COLO829 (cell line): Measurements from ENCODE around the gene ARHGEF33.

Source experiments
- DNase-seq: peaks from one replicate; pipeline ENCODE4 v3.0.0; 2012; ENCODE audit warnings: low spot score

Gene ARHGEF33

DNA sequence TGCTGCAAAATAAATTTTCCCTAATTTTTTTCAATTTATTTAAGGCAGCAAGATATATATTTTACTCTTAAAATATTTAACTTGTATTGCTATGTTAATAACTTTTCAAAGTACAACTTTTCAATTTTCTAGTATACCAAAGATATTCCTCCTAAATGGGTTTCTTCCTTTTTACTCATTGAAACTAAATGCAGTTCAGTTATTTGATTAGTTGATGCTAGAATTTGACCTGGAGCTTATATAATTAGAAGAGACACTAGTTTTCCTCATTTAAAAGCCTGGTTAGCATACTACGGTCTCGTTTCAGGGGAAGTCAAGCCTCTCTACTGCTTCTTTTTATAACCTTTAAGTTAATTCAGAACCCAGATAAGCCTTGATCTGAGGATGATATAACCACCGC is at the start of gene ARHGEF33:
TSS of gene ARHGEF33 (plus strand) at position 301 of the 400 bp plus-strand sequence. CDS start 29,573 bp downstream, outside the sequence.
- DNase-seq: no peak

DNA sequence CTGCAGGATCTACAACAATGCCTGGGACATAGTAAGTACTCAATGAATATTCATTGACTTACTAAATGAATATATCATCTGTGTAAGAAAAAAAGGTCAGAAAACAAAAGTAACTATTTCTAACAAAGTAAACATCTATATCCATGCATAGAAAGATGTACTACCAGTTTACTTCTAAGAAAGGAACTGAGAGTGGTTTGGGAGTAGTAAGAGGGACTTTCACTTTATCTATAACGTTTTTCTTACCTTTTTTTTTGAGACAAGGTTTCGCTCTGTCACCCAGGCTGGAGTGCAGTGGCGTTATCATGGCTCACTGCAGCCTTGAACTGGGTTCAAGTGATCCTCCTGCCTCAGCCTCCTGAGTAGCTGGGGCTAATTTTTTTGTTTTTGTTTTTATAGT is 39.6 kb upstream of the ARHGEF33 start:
- no peak for DNase-seq

DNA sequence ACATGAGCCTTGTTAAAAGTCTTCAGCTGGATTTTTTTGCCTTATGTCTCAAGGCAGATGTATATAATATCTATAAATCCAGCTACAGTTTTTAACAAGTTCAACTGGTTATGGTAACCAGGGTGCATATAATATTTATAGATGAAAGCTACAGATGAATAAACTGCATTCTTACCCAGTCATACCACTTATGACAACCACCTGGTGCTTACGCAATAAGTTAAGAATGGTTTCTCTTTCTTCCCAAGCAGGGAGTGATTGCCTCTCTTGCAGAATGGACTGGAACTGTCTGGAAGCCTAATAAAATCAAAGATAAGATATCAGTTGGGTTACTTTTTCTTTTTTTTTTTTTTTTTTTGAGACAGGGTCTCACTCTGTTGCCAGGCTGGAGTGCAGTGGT is 33.5 kb upstream of the ARHGEF33 start:
- DNase-seq: no peak

DNA sequence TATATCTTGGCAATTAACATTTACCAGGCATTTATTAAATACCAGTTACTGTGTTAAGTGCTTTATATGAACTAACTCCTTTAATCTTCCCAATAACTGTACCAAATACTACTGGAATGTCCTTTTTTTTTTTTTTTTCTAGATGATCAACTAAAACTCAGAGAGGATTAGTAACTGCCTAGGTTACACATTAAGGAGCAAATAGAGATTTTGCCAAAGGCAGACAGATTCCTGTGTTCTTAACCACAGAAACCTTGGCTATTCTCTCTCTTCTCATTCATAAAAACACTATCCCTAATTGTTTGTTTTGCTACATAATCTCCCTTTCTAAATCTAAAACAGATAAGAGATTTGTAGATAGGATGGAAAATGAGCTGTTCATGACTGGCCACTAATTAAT is 27.2 kb upstream of the ARHGEF33 start:
- no peak for DNase-seq

DNA sequence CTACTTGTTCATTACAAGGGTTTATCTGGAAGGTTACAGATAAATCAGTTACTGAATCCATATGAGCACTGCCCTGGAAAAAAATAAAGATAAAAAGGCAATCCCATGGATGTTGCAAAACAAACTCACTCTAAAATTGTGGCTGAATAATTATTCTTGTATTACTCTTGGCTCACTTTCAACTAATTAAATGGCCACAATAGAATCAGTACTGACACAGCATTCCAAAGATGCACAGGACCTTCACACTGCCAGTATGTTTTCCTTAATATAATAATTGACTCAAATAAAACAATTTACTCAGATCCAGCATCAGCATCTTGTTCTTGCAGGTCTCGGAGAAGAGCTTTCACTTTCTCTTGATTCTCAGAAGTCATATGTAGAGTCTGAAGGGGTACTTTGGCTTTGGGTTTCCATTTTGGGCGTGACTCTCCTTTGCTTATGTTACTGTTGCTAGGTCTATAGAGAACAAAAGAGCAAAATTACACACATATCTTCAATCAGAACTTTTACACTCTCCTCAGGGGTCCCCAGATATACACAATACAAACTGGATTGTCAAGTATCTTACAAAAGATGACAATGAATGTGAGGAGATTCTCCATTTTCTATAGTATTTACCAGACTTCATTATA is 26.5 kb upstream of the ARHGEF33 start:
- no peak for DNase-seq

DNA sequence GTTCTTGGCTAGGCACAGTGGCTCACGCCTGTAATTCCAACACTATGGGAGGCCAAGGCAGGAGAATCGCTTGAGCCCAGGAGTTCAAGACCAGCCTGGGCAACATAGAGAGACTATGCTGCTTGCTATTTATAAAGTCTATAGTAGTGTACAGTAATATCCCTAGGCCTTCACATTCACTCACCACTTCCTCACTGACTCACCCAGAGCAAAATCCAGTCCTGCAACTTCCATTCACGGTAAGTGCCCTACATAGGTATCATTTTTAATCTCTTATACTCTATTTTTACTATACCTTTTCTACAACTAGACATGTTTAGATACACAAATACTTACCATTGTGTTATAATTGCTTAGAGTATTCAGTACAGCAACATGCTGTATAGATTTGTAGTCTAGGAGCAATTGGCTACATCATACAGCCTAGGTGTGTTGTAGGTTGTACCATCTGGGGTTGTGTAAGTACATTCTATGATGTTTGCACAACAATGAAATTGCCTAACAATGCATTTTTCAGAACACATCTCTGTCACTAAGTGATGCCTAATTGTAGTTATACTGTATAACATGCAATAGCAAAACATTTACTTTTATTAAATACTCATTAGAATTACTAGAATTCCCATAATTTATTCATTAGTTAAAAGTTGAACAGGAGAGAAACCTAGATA is 22.8 kb upstream of the ARHGEF33 start:
- DNase-seq: no peak

DNA sequence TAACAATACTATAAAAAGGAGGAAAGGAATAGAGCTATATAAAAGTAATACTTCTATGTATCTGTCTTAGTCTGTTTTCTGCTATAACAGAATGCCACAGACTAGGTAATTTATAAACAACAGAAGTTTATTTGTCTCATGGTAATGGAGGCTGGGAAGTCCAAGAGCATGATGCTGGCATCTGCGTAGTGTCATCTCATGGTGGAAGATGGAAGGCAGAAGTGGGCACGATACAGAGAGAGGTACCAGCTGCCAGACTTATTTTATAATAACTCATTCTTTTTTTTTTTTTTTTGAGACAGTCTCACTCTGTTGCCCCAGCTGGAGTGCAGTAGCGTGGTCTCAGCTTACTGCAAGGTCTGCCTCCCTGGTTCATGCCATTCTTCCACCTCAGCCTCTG is 18.2 kb upstream of the ARHGEF33 start:
- no peak for DNase-seq

DNA sequence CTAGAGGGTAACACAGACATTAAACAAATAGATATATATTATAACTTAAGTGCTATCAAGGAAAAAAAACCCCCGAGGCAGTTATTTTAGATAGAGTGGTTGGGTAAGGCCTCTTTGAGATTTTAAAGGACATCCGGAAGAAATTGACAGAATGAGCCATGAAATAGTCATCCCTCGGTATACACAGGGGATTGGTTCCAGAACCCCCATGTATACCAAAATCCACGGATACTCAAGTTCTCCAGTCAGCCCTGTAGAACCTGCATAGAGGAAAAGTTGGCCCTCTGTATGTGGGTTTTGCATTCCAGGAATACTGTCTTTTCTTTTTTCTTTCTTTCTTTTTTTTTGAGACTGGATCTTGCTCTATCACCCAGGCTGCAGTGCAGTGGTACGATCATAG is 15.9 kb upstream of the ARHGEF33 start:
- no peak for DNase-seq

DNA sequence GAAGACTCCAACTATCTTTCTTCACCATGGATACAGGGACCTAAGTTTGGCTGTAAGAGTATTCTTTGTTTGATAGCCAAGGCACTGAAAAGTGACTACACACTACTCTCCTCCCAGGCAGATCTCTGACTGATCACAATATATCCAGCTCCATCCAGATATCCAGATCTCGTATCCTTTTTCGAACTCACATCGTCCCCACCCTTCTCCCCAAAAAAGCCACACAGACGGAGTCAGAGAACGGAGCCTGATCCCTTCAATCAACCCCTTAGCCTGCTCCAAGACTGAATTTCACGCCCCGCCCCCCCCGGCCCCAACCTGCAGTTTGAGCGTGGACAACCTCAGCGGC is 14.5 kb upstream of the ARHGEF33 start:
- DNase-seq: no peak

DNA sequence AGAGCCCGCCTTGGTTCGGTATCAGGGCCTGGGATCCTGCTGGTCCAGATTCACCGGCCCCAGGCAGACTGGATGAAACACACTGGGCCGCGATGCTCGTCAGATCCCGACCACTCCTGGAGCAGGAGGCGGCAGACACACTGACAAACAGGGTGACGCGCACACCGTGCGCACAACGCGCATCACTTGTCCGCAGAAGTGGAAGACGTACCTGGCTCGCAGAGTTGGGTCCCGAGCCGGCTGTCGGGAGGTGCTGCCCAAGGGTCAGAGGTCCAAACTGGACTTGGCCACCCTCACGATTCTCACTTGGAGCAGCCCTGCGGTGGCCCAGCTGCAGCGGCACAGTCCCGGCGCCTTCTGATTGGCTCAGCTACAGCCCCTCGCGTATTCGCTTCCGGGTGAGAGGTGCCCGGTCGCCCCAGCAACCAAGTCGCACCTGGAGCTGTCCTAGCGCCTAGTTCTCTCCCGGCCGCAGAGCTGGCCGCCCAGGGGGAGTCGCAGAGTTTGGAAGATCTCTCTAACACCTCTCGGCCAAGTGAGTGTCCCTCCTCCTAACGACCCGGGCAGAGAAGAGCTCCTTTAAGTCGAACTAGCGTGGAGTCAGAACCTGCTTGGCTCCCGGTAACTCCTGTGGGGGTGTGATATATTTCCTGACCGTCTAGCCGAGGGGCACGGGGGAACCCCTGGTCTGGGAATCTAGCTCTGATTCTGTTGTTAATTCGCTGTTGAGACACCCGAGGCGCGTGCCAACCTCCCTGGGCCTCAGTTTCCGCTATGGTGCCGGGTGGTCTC is 13.9 kb upstream of the ARHGEF33 start, which contains the start of the genes DHX57 and MORN2:
TSS of gene DHX57 (minus strand) at position 359 of the 792 bp plus-strand sequence. CDS start 7,529 bp downstream, outside the sequence.
TSS of gene MORN2 (plus strand) at position 401 of the 792 bp plus-strand sequence.
- peak; percentile 89 for DNase-seq

DNA sequence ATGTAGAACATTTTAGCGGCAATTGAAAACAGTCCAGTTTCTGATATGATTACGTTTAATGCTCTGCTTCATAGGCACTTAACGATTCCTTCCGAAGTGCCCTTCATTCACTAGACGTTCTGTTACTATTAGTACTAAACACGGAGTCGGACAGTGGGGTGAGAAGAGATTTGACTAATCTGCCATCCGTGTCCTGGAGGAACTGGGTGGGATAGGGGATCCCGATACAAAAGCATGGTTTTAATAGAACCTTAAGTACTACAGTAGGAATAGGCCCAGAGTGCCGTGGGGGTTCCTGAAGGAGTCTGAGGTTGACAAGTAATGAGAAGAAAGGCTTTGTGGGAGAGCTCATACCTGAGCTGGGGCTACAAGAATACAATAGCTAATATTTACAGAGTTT is 13.3 kb upstream of the ARHGEF33 start:
- DNase-seq: no peak

DNA sequence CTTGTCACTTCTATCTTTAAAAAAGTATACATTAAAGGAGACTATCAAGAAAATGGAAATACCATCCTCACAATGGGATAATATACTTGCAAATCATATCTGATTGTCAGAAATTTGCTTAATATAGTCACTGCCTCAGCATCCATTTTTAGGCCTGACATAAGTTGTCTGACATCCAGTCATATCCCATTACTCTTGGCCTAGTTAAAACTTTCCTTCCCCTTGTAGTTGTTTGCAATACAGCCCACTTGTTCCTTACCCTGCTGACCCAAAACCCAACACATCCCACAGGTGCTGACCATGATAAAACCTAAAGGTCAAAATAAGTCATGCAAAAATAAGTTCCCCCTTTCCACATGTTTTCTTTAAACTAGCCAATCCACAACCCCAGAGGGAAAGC is 3.6 kb upstream of the ARHGEF33 start:
- no peak for DNase-seq

DNA sequence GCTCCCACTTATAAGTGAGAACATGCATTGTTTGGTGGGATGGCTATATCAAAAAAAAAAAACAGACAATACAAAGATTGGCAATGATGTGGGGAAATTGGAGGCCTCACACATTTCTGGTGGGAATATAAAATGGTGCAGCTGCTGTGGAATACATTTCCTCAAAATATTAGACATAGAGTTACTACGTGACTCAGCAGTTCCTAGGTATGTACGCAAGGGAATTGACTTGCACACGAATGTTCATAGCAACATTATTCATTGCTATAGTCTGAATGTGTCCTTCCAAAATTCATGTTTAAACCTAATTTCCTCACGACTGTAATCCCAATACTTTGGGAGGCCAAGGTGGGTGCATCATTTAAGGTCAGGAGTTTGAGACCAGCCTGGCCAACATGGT is 2.3 kb upstream of the ARHGEF33 start:
- no peak for DNase-seq

DNA sequence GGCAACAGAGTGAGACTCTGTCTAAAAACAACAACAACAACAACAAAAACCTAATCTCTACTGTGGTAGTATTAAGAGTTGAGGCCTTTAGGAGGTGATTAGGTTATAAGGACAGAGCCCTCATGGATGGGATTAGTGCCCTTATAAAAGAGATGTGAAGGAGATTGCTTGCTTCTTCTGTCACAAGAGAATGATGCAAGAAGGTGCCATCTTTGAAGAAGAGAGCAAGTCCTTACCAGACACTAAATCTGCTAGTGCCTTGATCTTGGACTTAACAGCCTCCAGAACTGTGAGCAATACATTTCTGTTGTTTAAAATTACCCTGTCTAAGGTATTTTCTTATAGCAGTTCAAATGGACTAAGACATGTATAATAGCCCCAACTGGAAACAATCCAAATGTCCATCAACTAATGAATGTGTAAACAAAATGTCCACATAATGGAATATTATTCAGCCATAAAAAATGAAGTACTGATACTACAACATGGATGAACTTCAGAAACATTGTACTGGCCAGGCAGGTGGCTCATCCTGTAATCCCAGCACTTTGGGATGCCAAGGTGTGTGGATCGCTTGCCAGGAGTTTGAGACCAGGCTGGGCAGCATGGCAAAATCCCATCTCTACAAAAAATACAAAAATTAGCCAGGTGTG is 1.6 kb upstream of the ARHGEF33 start:
- no peak for DNase-seq

DNA sequence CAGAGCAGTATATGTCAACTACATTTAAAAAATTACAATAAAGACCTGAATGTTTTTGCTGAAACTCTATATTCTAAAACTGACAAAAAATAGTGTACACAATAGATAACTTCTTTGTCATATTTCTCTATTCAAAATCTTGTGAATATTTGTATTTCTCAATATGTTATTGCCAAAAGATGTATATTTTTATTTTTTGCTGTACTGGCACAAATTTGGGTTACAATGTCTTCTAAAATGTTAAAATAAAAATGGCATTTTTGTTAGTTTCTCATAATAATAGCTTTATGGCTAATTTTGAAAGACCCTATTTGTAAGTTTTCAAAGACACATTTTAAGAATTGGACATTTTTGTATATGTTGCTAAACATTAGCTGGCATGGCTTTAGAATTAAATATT is 630 bp upstream of the ARHGEF33 start:
- DNase-seq: no peak

DNA sequence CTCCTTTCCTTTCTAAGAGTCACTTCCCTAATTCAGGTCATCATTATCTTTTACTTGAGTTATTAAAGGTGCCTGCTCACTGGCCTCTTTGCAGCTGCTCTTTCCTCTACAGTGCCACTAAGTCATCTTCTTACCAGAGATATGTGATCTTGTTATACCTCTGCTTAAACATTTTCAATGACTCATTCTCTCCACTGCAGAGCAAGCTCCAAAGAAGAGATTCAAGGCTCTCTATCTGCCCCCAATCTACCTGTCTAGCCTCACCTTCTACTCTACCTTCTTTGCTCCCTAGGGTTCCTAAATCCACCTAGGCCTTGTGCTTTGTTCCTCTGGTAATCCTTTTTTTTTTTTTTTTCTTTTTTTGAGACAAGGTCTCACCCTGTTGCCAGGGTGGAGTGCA is 3.1 kb downstream of the ARHGEF33 start:
- DNase-seq: no peak

DNA sequence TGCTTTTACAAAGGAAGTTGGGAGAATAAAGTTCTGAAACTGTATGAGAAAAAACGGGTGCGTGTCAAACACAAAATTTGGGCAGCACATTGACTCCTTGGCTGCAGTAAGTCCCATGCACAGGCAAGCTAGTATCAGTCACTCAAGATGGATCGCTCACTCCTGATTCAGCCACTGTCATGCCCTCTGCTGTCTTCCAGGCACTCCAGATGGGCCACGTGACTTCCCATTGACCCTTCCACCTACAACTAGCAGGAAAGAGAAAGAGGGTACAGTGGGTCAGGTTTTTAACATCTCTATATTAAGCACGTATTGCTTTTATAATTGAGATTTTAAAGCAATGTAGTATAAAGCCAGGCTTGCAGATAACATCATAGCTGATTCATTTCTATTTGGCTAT is 8.6 kb downstream of the ARHGEF33 start:
- no peak for DNase-seq

DNA sequence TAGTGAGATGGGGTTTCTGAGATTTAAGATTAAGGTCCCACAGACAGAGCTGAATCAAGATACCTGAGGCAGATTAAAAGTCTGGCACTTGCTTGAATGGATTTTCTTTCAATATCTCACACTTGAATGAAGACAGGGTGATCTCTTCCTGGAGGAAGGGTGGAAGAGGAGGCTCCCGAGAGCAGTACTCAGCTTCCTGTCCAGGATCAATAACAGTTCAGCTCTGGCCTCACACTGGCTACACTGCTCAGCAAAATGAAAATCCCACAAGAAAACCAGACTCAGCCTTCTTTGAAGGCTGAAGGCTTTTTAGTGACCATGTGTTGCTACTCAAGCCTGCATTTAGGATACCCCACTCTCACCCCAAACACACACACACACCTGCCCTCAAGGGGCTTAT is 11.1 kb downstream of the ARHGEF33 start:
- no peak for DNase-seq

DNA sequence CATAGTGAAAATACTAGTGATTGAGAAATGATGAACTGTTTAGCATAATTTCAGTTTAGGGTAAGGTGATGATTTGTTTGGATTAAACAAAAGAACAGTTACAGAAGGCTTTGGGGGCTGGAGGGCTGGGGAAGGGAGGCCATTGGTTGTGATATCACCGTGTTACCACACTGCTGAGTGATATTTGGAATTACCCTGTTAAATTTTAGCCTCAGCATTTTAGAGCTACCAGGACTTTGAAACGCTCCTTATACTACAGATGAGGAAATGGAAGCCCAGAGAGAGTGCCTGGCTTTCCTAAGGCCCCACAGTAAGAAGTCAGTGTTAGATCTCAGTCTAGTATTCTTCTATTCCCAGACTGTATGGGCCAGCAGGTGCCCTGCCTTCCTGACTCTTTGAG is 15.6 kb downstream of the ARHGEF33 start:
- DNase-seq: no peak

DNA sequence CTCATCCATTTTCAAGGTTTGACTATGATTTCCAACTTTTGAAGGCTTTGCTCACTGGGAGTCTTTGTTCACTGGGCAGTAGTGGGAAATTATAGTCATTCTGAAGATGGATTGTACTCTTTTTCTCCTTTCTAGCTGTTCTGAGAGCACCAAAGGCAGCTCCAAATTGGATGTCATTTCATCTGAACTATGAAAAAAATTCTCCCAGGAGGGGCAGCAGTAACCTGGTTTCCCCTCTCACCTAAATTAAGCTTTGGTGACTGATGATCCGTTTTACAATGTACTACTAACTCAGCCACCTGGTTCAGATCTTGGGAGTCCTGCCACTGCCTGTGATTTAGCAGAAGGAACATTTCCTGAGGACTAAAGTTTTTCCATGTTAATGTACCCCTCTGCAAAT is 17.6 kb downstream of the ARHGEF33 start:
- DNase-seq: no peak

DNA sequence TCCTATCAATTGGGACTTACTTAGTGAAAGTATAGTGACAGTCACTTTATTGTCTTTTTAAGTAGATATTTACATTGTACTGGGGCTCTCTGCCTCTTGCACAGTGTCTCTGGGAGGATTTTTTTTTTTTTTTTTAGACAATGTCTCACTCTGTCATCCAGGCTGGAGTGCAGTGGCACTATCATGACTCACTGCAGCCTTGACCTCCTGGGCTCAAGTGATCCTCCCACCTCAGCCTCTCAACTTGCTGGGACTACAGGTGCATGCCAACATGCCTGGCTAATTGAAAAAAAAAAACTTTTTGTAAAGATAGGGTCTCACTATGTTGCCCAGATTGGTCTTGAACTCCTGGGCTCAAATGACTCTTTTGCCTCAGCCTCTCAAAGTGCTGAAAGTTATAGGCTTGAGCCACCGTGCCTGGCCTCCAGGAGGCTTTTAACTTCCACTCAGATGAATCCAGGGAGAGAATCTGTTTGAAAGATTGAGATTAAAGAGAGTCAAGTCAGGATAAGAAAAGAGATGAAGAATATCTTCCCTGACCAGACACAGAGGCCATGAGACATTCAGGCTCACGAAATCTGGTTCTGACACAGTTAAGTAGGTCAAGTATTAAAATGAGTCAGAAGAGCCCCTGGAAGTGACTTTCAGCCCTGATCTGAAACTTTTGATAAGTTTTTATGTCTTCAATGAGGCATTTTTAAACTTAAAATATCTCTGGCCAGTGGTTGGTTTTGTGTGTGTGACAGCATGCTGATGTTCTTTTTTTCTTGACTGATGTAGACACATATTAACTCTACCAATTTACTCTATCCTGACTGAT is 18.3 kb downstream of the ARHGEF33 start:
- no peak for DNase-seq

DNA sequence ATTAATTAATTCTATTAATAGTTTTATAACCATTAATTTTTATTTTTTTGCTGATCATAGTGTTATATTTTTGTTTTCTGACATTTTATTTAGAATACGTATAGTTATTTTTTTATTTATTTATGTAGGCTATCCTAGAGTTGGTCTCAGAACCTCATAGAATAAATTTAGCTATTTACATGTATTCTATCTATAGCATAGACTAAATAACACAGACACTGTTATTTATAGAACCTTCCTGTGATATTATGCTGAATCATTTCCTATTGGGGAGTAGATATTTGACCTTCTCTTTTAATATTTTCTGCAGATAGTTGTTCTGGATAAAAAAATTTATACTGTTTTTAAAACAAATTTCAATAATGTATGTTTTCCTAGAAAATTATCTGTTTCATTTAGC is 20.2 kb downstream of the ARHGEF33 start:
- no peak for DNase-seq
